Type B pancreatic cell (in vitro differentiated cells): ENCODE results near the gene ARF3. TPM values are rescaled to one million over a fixed set of nuclear protein-coding genes. Genes with fewer than 3 reads are reported as not detected.

Experiments used
- DNase-seq: peaks from one replicate; pipeline ENCODE4 v3.0.0; 2021; ENCODE audit warnings: mixed read lengths; ENCODE audit not compliant: unreplicated experiment; ENCODE audit errors: extremely low spot score
- H3K27ac Mint-ChIP-seq: 2 replicates; pipeline ENCODE4 v1.8.0; 2021; ENCODE audit warnings: mild to moderate bottlenecking, mixed read lengths
- H3K27me3 Mint-ChIP-seq: 2 replicates; pipeline ENCODE4 v1.8.0; 2021; ENCODE audit warnings: mixed read lengths
- H3K36me3 Mint-ChIP-seq: 2 replicates; pipeline ENCODE4 v1.8.0; 2021; ENCODE audit warnings: mixed read lengths
- H3K4me1 Mint-ChIP-seq: one replicate; pipeline ENCODE4 v1.8.0; 2021; ENCODE audit warnings: mixed read lengths; ENCODE audit not compliant: unreplicated experiment
- H3K4me3 Mint-ChIP-seq: 2 replicates; pipeline ENCODE4 v1.8.0; 2021; ENCODE audit warnings: mild to moderate bottlenecking, mixed read lengths
- H3K9me3 Mint-ChIP-seq: 2 replicates; pipeline ENCODE4 v1.8.0; 2021; ENCODE audit warnings: mixed read lengths
- CTCF ChIP-seq: fragments of 200-600 bp; sonication (generic); conservative IDR thresholded peaks from 2 replicates; pipeline ENCODE4 v1.5.0; 2021; ENCODE audit warnings: antibody characterized with exemption, mild to moderate bottlenecking
- total RNA-seq: library from RNA; stranded (reverse); gene quantifications from 2 replicates; pipeline ENCODE4 v1.2.1, GENCODE V29; 2021; ENCODE audit warnings: low replicate concordance

The ARF3 gene
- total RNA-seq, 1 donor from 2014 or later: 161 TPM

- H3K4me3 Mint-ChIP-seq: no peak overlapping the region
- DNase-seq: no peak
- H3K9me3 Mint-ChIP-seq: no peaks in the 10 kb centered on the region
- no peaks in the 10 kb centered on the region for H3K27me3 Mint-ChIP-seq
- H3K4me1 Mint-ChIP-seq: peaks cover 6% of the 10 kb centered on the region
- no peak overlapping the region for H3K27ac Mint-ChIP-seq
- TF ChIP-seq CTCF: no peak
- H3K36me3 Mint-ChIP-seq: peaks cover 27% of the 10 kb centered on the region
Measured at GRCh38 chr12:48937170-48937569, 20.1 kb downstream of the ARF3 start.

GRCh38 chr12:48936379-48936979 lies 20.8 kb downstream of the ARF3 start:
- no peaks in the 10 kb centered on the region for H3K9me3 Mint-ChIP-seq
- peak; percentile 98 for TF ChIP-seq CTCF
- H3K4me3 Mint-ChIP-seq: no peak overlapping the region
- H3K27ac Mint-ChIP-seq: no peak overlapping the region
- H3K27me3 Mint-ChIP-seq: no peaks in the 10 kb centered on the region
- peaks cover 23% of the 10 kb centered on the region for H3K36me3 Mint-ChIP-seq
- H3K4me1 Mint-ChIP-seq: peaks cover 4% of the 10 kb centered on the region
- peak; percentile 86 for DNase-seq

DNA sequence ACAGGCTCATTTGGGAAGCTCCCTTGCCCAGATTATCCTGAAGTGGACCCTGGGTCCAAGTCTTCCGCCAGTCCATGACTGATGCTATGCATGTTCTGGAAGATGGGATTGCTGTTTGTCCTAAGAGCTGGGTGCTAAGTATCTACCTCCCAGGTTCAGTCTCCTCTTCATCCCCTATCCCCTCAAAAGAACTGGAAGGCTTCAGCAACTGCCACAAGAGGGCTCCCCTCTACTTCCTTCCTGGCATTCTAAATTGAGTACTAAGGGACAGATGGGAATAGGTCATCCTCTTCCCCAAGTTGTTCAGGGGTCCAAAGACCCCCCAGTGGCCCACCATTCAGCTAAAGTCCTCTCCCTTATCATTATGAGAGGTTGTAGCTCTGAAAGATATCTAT lies 23.0 kb downstream of the ARF3 start:
- Mint-ChIP-seq H3K27me3 (no peaks in the 10 kb centered on the region), H3K4me3 (no peak overlapping the region), H3K9me3 (no peaks in the 10 kb centered on the region), H3K36me3 (peaks cover 29% of the 10 kb centered on the region), H3K4me1 (peaks cover 4% of the 10 kb centered on the region), H3K27ac (no peak overlapping the region)
- TF ChIP-seq CTCF: peak; percentile 35
- no peak for DNase-seq

DNA sequence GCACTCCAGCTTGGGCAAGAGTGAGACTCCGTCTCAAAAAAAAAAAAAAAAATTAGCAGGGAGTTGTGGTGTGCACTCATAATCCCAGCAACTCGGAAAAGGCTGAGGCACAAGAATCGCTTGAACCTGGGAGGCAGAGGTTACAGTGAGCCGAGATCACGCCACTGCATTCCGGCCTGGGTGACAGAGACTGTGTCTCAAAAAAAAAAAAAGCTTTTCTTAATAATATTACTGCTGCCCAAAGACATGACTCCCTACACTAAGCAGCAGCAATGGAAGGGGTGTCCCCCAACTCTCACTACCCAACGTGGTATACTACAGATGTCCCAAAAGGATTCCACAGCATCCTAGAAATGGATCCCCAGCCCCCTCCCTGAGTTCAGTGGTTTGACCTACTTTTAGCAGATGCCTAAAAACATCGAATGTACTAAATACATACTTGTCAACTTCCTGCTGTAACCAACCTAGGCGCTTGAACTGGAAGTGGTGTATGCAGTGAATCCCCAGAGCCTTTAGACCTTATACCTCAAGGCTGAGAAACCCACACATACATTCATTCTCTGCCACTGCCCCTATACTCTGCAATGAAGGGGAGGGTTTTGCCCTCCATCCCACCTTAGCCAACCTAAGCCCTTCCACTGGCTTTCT lies 23.5 kb downstream of the ARF3 start:
- Mint-ChIP-seq H3K27ac (no peak overlapping the region), H3K9me3 (no peaks in the 10 kb centered on the region), H3K4me1 (peaks cover 4% of the 10 kb centered on the region), H3K4me3 (no peak overlapping the region), H3K27me3 (no peaks in the 10 kb centered on the region), H3K36me3 (peaks cover 30% of the 10 kb centered on the region)
- no peak for TF ChIP-seq CTCF
- DNase-seq: no peak

GRCh38 chr12:48932878-48933277 lies 24.4 kb downstream of the ARF3 start:
- no peak for DNase-seq
- Mint-ChIP-seq H3K4me3 (no peak overlapping the region), H3K9me3 (no peaks in the 10 kb centered on the region), H3K36me3 (peaks cover 27% of the 10 kb centered on the region), H3K27ac (no peak overlapping the region), H3K4me1 (peaks cover 4% of the 10 kb centered on the region), H3K27me3 (no peaks in the 10 kb centered on the region)
- TF ChIP-seq CTCF: no peak
